ENCODE measurements around the gene PDE6A.

DNA sequence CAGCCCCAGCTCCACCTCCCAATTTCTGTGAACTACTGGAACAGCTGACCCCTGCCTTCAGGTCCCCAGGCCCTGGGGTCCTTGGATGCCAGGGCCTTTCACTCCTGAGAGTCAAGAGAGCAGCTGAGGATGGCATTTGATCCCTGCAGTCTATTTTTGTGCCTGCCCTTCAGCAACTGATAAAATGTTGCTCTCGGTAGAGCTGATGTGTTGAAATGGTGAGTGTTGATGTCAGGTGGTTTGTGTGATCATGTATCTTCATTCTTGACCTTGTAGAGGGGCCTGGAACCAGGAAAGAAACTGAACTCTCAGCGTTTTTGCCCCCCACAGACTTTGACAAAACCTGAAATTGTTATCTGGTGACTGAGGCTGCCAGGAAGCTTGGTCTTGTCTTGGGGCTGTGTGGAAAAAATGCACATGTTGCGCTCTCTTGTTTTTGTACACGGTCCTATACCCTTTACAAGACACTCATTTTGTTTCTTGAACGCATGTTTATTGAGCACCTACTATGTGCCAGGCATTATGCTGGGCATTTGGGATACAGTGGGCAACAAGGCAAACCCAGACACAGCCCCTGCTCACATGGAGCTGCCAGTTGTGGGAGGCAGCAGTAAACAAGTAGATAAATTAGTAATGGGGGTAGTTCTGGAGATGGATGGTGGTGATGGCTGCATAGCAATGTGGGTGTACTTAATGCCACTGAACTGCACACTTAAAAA, 136.2 kb downstream of the PDE6A start:
- TF ChIP-seq POLR2A (IDR thresholded peaks at IDR 0.05; ENCODE audit: control extremely low read depth in 1 of 2, low read depth in 2 of 2, low read length in 2 of 2) (no peak), CTBP2 (IDR thresholded peaks at IDR 0.05; ENCODE audit: borderline replicate concordance, insufficient read depth, insufficient read length, low read length) (no peak), CTCF (IDR thresholded peaks at IDR 0.05; ENCODE audit: control extremely low read depth in 1 of 3, insufficient read depth in 1 of 3, low read depth in 1 of 3, low read length in 3 of 3) (no peak), JUN (IDR thresholded peaks at IDR 0.05; ENCODE audit: low read depth, low read length) (no peak), SP2 (IDR thresholded peaks at IDR 0.05; ENCODE audit: low read length) (no peak), CBX5 (IDR thresholded peaks at IDR 0.05; ENCODE audit: low read depth, low read length) (no peak), TAF1 (IDR thresholded peaks at IDR 0.05; ENCODE audit: low read depth, low read length) (no peak), EZH2 (IDR thresholded peaks at IDR 0.05; ENCODE audit: low read depth, low read length, severe bottlenecking) (no peak)
- TF ChIP-seq, protein P1, sequence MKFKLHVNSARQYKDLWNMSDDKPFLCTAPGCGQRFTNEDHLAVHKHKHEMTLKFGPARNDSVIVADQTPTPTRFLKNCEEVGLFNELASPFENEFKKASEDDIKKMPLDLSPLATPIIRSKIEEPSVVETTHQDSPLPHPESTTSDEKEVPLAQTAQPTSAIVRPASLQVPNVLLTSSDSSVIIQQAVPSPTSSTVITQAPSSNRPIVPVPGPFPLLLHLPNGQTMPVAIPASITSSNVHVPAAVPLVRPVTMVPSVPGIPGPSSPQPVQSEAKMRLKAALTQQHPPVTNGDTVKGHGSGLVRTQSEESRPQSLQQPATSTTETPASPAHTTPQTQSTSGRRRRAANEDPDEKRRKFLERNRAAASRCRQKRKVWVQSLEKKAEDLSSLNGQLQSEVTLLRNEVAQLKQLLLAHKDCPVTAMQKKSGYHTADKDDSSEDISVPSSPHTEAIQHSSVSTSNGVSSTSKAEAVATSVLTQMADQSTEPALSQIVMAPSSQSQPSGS (IDR thresholded peaks at IDR 0.05; ENCODE audit: low read length) = no peak
